Gastroesophageal sphincter (tissue), 3 donors: ENCODE measurements around the gene CDK14.

Experiments used
- EP300 ChIP-seq: sonication (generic); formaldehyde crosslinking; IDR thresholded peaks from one replicate; pipeline ENCODE4 v1.6.1; 2017; ENCODE audit warnings: antibody characterized with exemption, mild to moderate bottlenecking
- POLR2A ChIP-seq, 2 donors: fragments of 450-650 bp; IDR thresholded peaks; one replicate each; pipeline ENCODE4 v1.6.1; 2017; ENCODE audit warnings: antibody characterized with exemption in 2 of 2, mild to moderate bottlenecking in 2 of 2, moderate library complexity in 1 of 2
- POLR2AphosphoS5 ChIP-seq: sonication (generic); formaldehyde crosslinking; IDR thresholded peaks from one replicate; pipeline ENCODE4 v1.6.1; 2017; ENCODE audit warnings: antibody characterized with exemption
- TF ChIP-seq, protein P1 (sequence below), 4 experiments: fragments of 200-600 bp in 2 of 4; fragments of 450-650 bp in 2 of 4; sonication (generic) in 1 of 4; IDR thresholded peaks; one replicate each; pipeline ENCODE4 v1.5.1; 2017 to 2019; ENCODE audit warnings: antibody characterized with exemption in 4 of 4, mild to moderate bottlenecking in 2 of 4, moderate library complexity in 2 of 4

DNA sequence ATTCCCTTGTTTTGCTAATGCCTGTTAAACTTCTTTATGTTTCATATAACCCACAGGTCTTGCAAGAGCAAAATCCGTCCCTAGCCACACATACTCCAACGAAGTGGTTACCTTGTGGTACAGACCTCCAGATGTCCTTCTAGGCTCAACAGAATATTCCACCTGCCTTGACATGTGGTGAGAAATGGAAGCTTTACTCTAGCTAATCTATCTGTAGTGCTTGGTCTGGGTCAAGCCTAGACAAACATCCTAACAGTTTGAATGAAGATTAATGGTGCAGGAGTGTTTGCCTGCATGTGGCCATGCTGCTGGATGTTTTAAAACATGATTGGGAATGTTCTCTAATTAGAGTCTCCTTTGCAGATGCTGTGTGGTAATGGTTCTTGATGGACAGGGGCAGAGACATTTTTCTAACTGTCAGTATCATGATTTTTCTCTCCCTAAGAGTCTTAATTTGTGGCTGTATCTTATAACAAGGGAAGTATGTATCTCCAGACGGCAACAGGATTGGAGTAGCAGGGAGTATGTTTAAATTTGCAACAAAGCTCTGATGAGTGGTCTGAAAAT, 359.6 kb downstream of the CDK14 start:
- TF ChIP-seq, protein P1, sequence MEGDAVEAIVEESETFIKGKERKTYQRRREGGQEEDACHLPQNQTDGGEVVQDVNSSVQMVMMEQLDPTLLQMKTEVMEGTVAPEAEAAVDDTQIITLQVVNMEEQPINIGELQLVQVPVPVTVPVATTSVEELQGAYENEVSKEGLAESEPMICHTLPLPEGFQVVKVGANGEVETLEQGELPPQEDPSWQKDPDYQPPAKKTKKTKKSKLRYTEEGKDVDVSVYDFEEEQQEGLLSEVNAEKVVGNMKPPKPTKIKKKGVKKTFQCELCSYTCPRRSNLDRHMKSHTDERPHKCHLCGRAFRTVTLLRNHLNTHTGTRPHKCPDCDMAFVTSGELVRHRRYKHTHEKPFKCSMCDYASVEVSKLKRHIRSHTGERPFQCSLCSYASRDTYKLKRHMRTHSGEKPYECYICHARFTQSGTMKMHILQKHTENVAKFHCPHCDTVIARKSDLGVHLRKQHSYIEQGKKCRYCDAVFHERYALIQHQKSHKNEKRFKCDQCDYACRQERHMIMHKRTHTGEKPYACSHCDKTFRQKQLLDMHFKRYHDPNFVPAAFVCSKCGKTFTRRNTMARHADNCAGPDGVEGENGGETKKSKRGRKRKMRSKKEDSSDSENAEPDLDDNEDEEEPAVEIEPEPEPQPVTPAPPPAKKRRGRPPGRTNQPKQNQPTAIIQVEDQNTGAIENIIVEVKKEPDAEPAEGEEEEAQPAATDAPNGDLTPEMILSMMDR (IDR thresholded peaks at IDR 0.05): no peak
- TF ChIP-seq POLR2A (IDR thresholded peaks at IDR 0.05) (no peak), POLR2AphosphoS5 (no peak), EP300 (no peak)
